GM19463 (cell line): ENCODE results near the gene BUD23.
"Not testable (repeated sequence)": the region's sequence is repeated elsewhere in the genome, so short reads cannot be mapped to it uniquely, and the experiment has no call there.

Experiments used
- ATAC-seq: cut with Tn5 transposase; IDR thresholded peaks from one replicate; pipeline ENCODE4 v1.9.1; 2021; ENCODE audit warnings: mild to moderate bottlenecking, moderate library complexity; ENCODE audit not compliant: unreplicated experiment

BUD23 gene

GRCh38 chr7:73683056-73683787, at the start of gene BUD23, which contains the start of gene DNAJC30:
Gene BUD23 (plus strand): TSS chr7:73683597. CDS start chr7:73683626, 29 bp downstream.
Gene DNAJC30 (minus strand): TSS chr7:73683453. CDS start chr7:73683423, 30 bp downstream.
- ATAC-seq, result peak; percentile 97

GRCh38 chr7:73633844-73634243, 49.6 kb upstream of the BUD23 start:
- ATAC-seq, result no peak

- no peak for ATAC-seq
Measured at GRCh38 chr7:73635428-73636200, 47.8 kb upstream of the BUD23 start.

GRCh38 chr7:73638911-73639310, 44.5 kb upstream of the BUD23 start:
- no peak for ATAC-seq

- no peak for ATAC-seq
Measured at GRCh38 chr7:73642834-73643233, 40.6 kb upstream of the BUD23 start.

GRCh38 chr7:73644688-73645286, 38.6 kb upstream of the BUD23 start:
- ATAC-seq, result no peak

GRCh38 chr7:73645643-73646174, 37.7 kb upstream of the BUD23 start:
- ATAC-seq, result no peak

- no peak for ATAC-seq
Measured at GRCh38 chr7:73646785-73647724, 36.3 kb upstream of the BUD23 start.

- ATAC-seq, result no peak
Measured at GRCh38 chr7:73647725-73648592, 35.4 kb upstream of the BUD23 start.

GRCh38 chr7:73648593-73649332, 34.6 kb upstream of the BUD23 start:
- ATAC-seq, result no peak

GRCh38 chr7:73649576-73649975, 33.8 kb upstream of the BUD23 start:
- no peak for ATAC-seq

GRCh38 chr7:73650524-73650923, 32.9 kb upstream of the BUD23 start:
- no peak for ATAC-seq

GRCh38 chr7:73652541-73652949, 30.9 kb upstream of the BUD23 start:
- ATAC-seq, result no peak

- not testable (repeated sequence) for ATAC-seq
Measured at GRCh38 chr7:73655309-73655708, 28.1 kb upstream of the BUD23 start.

GRCh38 chr7:73659983-73660382, 23.4 kb upstream of the BUD23 start:
- no peak for ATAC-seq

- ATAC-seq, result not testable (repeated sequence)
Measured at GRCh38 chr7:73660594-73660993, 22.8 kb upstream of the BUD23 start.

GRCh38 chr7:73663033-73663432, 20.4 kb upstream of the BUD23 start:
- ATAC-seq, result no peak

- ATAC-seq, result peak; percentile 98
Measured at GRCh38 chr7:73667344-73668102, 15.9 kb upstream of the BUD23 start, which contains the start of gene VPS37D. Gene VPS37D (plus strand): TSS chr7:73667831. CDS start chr7:73667959, 128 bp downstream.
